ENCODE results near the gene CIC. TPM values are rescaled to one million over a fixed set of nuclear protein-coding genes. Genes with fewer than 3 reads are reported as not detected.

Gene CIC
- total and polyA plus RNA-seq, 2 experiments from 2014 or later = 18.1 to 55.5 TPM

GRCh38 chr19:42252365-42253244 lies 16.4 kb upstream of the CIC start:
- peak; percentile 68 to 71 for DNase-seq (ENCODE audit: low read depth in 1 of 2, low spot score in 1 of 2)

GRCh38 chr19:42253245-42254088 lies 15.6 kb upstream of the CIC start:
- H3K36me3 ChIP-seq = no peaks in the 10 kb centered on the region
- peak; percentile 65 to 75 for DNase-seq (ENCODE audit: low read depth in 1 of 2, low spot score in 1 of 2)
- TF ChIP-seq CTCF (IDR thresholded peaks at IDR 0.05; ENCODE audit: low read depth, low read length) = no peak
- peak overlapping the region; percentile 95 for H3K27ac ChIP-seq
- peaks cover 34% of the 10 kb centered on the region for H3K4me1 ChIP-seq (ENCODE audit: low read depth)
- peak overlapping the region; percentile 96 for H3K4me3 ChIP-seq
- H3K27me3 ChIP-seq = no peaks in the 10 kb centered on the region
- H3K9me3 ChIP-seq (ENCODE audit: low read depth) = no peaks in the 10 kb centered on the region

More at GRCh38 chr19:42252365-42253244, 16.4 kb upstream of the CIC start:
- peak overlapping the region; percentile 96 for H3K4me3 ChIP-seq
- no peak for TF ChIP-seq CTCF (IDR thresholded peaks at IDR 0.05; ENCODE audit: low read depth, low read length)
- H3K4me1 ChIP-seq (ENCODE audit: low read depth) = peaks cover 34% of the 10 kb centered on the region
- no peaks in the 10 kb centered on the region for H3K36me3 ChIP-seq
- H3K27me3 ChIP-seq = no peaks in the 10 kb centered on the region
- no peaks in the 10 kb centered on the region for H3K9me3 ChIP-seq (ENCODE audit: low read depth)
- peak overlapping the region; percentile 95 for H3K27ac ChIP-seq

GRCh38 chr19:42254089-42254849 lies 14.8 kb upstream of the CIC start:
- no peaks in the 10 kb centered on the region for H3K27me3 ChIP-seq
- peaks cover 34% of the 10 kb centered on the region for H3K4me1 ChIP-seq (ENCODE audit: low read depth)
- no peaks in the 10 kb centered on the region for H3K9me3 ChIP-seq (ENCODE audit: low read depth)
- H3K4me3 ChIP-seq = peak overlapping the region; percentile 96
- peak; percentile 66 to 89 for DNase-seq (ENCODE audit: low read depth in 1 of 2, low spot score in 1 of 2)
- H3K27ac ChIP-seq = peak overlapping the region; percentile 95
- TF ChIP-seq CTCF (IDR thresholded peaks at IDR 0.05; ENCODE audit: low read depth, low read length) = no peak
- no peaks in the 10 kb centered on the region for H3K36me3 ChIP-seq

GRCh38 chr19:42254850-42255765 lies 13.9 kb upstream of the CIC start, which contains the start of gene ERF:
Gene ERF, minus strand, starts transcription at chr19:42255128. Its CDS starts 129 bp downstream, at chr19:42254999.
- TF ChIP-seq CTCF (IDR thresholded peaks at IDR 0.05; ENCODE audit: low read depth, low read length) = no peak

More at GRCh38 chr19:42254850-42255765, 13.9 kb upstream of the CIC start, which contains the start of gene ERF:
- peaks cover 34% of the 10 kb centered on the region for H3K4me1 ChIP-seq (ENCODE audit: low read depth)
- H3K9me3 ChIP-seq (ENCODE audit: low read depth) = no peaks in the 10 kb centered on the region
- H3K27ac ChIP-seq = peak within 1 kb of the TSS; percentile 95
- no peaks in the 10 kb centered on the region for H3K36me3 ChIP-seq
- no peaks in the 10 kb centered on the region for H3K27me3 ChIP-seq
- peak; percentile 95 to 96 for DNase-seq (ENCODE audit: low read depth in 1 of 2, low spot score in 1 of 2)
- H3K4me3 ChIP-seq = peak within 1 kb of the TSS; percentile 96
